ENCODE data around the gene NAGA.

The NAGA gene

GRCh38 chr22:42069801-42070516, 653 bp downstream of the NAGA start:
- 3% methylated on average over 16 of the region's 19 CpGs for WGBS (ENCODE audit: insufficient coverage)
- CTCF ChIA-PET, result interaction anchor here (0.8 to 1.1 kb wide), 3 partner anchors 15 to 108 kb away, joined by 3 to 6 read pairs (median 3); partner anchors contain the start of gene NDUFA6
- peak in 1 of 3 donors; percentile 17 for DNase-seq
- Histone ChIP-seq H3K9me3 (ENCODE audit: control extremely low read depth in 1 of 5, control insufficient read depth in 4 of 5, insufficient read depth in 2 of 5, low read depth in 1 of 5, low read length in 4 of 5) (no peaks in the 10 kb centered on the region), H3K36me3 (ENCODE audit: control insufficient read depth in 4 of 4, insufficient read depth in 4 of 4, low read length in 3 of 4) (peaks cover 2 to 38% (median 20%) of the 10 kb centered on the region in 4 experiments), H3K27me3 (replicated peaks in 2 of 5; ENCODE audit: control insufficient read depth in 4 of 5, insufficient read depth in 5 of 5, low read length in 4 of 5) (no peaks in the 10 kb centered on the region), H3K4me3 (ENCODE audit: control insufficient read depth in 1 of 7, extremely low read depth in 1 of 7, insufficient read depth in 4 of 7, low read depth in 2 of 7, low read length in 6 of 7) (peak overlapping the region; percentile 20 to 84 (median 62)), H3K4me1 (ENCODE audit: control extremely low read depth in 1 of 4, control insufficient read depth in 4 of 4, insufficient read depth in 4 of 4, low read length in 3 of 4) (peaks cover 5 to 37% (median 28%) of the 10 kb centered on the region in 4 experiments), H3K27ac (ENCODE audit: insufficient read depth in 1 of 2, low read depth in 1 of 2, low read length in 2 of 2, poor library complexity in 1 of 2, severe bottlenecking in 2 of 2) (peak overlapping the region; percentile 9 to 79)
- POLR2A ChIA-PET, result interaction anchor here (0.6 kb wide), 1 partner anchor 545 kb away, joined by 3 read pairs; the partner anchor contains the start of gene POLDIP3

DNA sequence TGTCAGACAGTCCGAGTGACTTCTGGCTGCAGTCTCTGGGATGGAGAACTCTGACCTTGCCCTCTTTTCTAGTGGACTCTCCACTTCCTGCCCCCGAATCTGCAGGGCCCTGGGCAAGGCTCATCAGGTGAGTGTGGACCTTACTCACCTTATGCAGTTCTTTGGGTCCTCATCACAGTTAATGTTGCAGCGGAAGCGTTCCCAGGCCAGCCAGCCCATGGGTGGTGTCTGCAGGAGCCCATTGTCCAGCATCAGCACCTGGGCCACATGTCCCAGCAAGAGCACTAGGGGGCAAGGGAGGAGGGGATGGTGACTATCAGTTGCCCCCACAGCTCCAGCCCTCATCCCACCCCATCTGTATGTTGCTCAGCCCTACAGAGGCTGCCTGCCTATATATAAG, 2.3 kb downstream of the NAGA start:
- no peak overlapping the region for H3K4me3 ChIP-seq (ENCODE audit: control insufficient read depth in 1 of 7, extremely low read depth in 1 of 7, insufficient read depth in 4 of 7, low read depth in 2 of 7, low read length in 6 of 7)
- 100% methylated on average over 4 of the region's 4 CpGs for WGBS (ENCODE audit: insufficient coverage)
- DNase-seq, result no peak
- no peaks in the 10 kb centered on the region for H3K27me3 ChIP-seq (replicated peaks in 2 of 5; ENCODE audit: control insufficient read depth in 4 of 5, insufficient read depth in 5 of 5, low read length in 4 of 5)
- no peaks in the 10 kb centered on the region for H3K9me3 ChIP-seq (ENCODE audit: control extremely low read depth in 1 of 5, control insufficient read depth in 4 of 5, insufficient read depth in 2 of 5, low read depth in 1 of 5, low read length in 4 of 5)
- POLR2A ChIA-PET, result no interaction called here
- H3K36me3 ChIP-seq (ENCODE audit: control insufficient read depth in 4 of 4, insufficient read depth in 4 of 4, low read length in 3 of 4), result peaks cover 2 to 42% (median 22%) of the 10 kb centered on the region in 4 experiments
- CTCF ChIA-PET, result no interaction called here
- H3K27ac ChIP-seq (ENCODE audit: insufficient read depth in 1 of 2, low read depth in 1 of 2, low read length in 2 of 2, poor library complexity in 1 of 2, severe bottlenecking in 2 of 2), result no peak overlapping the region
- peaks cover 5 to 23% (median 21%) of the 10 kb centered on the region in 4 experiments for H3K4me1 ChIP-seq (ENCODE audit: control extremely low read depth in 1 of 4, control insufficient read depth in 4 of 4, insufficient read depth in 4 of 4, low read length in 3 of 4)

GRCh38 chr22:42067671-42068251, 2.9 kb downstream of the NAGA start:
- WGBS (ENCODE audit: insufficient coverage), result 89% methylated on average over 12 of the region's 14 CpGs
- Histone ChIP-seq H3K27me3 (replicated peaks in 2 of 5; ENCODE audit: control insufficient read depth in 4 of 5, insufficient read depth in 5 of 5, low read length in 4 of 5) (no peaks in the 10 kb centered on the region), H3K27ac (ENCODE audit: insufficient read depth in 1 of 2, low read depth in 1 of 2, low read length in 2 of 2, poor library complexity in 1 of 2, severe bottlenecking in 2 of 2) (no peak overlapping the region), H3K9me3 (ENCODE audit: control extremely low read depth in 1 of 5, control insufficient read depth in 4 of 5, insufficient read depth in 2 of 5, low read depth in 1 of 5, low read length in 4 of 5) (no peaks in the 10 kb centered on the region), H3K4me3 (ENCODE audit: control insufficient read depth in 1 of 7, extremely low read depth in 1 of 7, insufficient read depth in 4 of 7, low read depth in 2 of 7, low read length in 6 of 7) (no peak overlapping the region), H3K4me1 (ENCODE audit: control extremely low read depth in 1 of 4, control insufficient read depth in 4 of 4, insufficient read depth in 4 of 4, low read length in 3 of 4) (peaks cover 5 to 23% (median 21%) of the 10 kb centered on the region in 4 experiments), H3K36me3 (ENCODE audit: control insufficient read depth in 4 of 4, insufficient read depth in 4 of 4, low read length in 3 of 4) (peaks cover 2 to 45% (median 22%) of the 10 kb centered on the region in 4 experiments)
- CTCF ChIA-PET, result no interaction called here
- DNase-seq, result no peak
- POLR2A ChIA-PET, result no interaction called here

DNA sequence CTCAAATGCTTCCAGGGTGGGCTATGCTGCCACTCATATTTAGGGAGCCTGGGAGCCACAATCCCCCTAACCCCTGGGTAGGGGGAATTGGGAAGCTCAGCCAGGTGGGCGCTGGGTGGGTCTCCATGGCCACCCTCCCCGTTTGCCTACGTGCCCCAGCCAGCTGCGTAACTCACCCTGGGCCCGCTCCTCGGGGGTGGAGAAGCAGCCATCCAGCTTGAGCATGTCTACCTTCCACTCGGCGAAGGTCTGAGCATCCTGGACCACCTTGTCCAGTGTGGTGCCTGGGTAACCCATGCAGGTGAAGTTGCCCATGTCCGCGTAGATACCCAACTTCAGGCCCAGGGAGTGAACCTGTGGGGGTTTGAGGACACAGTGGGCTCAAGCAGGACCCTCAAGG, 3.7 kb downstream of the NAGA start:
- ChIA-PET CTCF (no interaction called here), POLR2A (no interaction called here)
- WGBS (ENCODE audit: insufficient coverage), result 98% methylated on average over 10 of the region's 10 CpGs

GRCh38 chr22:42066126-42066761, 4.4 kb downstream of the NAGA start:
- Histone ChIP-seq H3K4me3 (ENCODE audit: control insufficient read depth in 1 of 7, extremely low read depth in 1 of 7, insufficient read depth in 4 of 7, low read depth in 2 of 7, low read length in 6 of 7) (no peak overlapping the region), H3K27ac (ENCODE audit: insufficient read depth in 1 of 2, low read depth in 1 of 2, low read length in 2 of 2, poor library complexity in 1 of 2, severe bottlenecking in 2 of 2) (no peak overlapping the region), H3K36me3 (ENCODE audit: control insufficient read depth in 4 of 4, insufficient read depth in 4 of 4, low read length in 3 of 4) (peaks cover 2 to 46% (median 30%) of the 10 kb centered on the region in 4 experiments), H3K27me3 (replicated peaks in 2 of 5; ENCODE audit: control insufficient read depth in 4 of 5, insufficient read depth in 5 of 5, low read length in 4 of 5) (no peaks in the 10 kb centered on the region), H3K9me3 (ENCODE audit: control extremely low read depth in 1 of 5, control insufficient read depth in 4 of 5, insufficient read depth in 2 of 5, low read depth in 1 of 5, low read length in 4 of 5) (no peaks in the 10 kb centered on the region), H3K4me1 (ENCODE audit: control extremely low read depth in 1 of 4, control insufficient read depth in 4 of 4, insufficient read depth in 4 of 4, low read length in 3 of 4) (peaks cover 5 to 19% (median 17%) of the 10 kb centered on the region in 4 experiments)
- DNase-seq, result no peak
- WGBS (ENCODE audit: insufficient coverage), result 100% methylated on average over 5 of the region's 7 CpGs
- CTCF ChIA-PET, result interaction anchor here (1.2 kb wide), 1 partner anchor 15 kb away, joined by 3 read pairs; no protein-coding TSS in a partner anchor
- POLR2A ChIA-PET, result no interaction called here

More for the DNA sequence above, 3.7 kb downstream of the NAGA start:
- Histone ChIP-seq H3K27ac (ENCODE audit: insufficient read depth in 1 of 2, low read depth in 1 of 2, low read length in 2 of 2, poor library complexity in 1 of 2, severe bottlenecking in 2 of 2) (no peak overlapping the region), H3K4me3 (ENCODE audit: control insufficient read depth in 1 of 7, extremely low read depth in 1 of 7, insufficient read depth in 4 of 7, low read depth in 2 of 7, low read length in 6 of 7) (no peak overlapping the region), H3K4me1 (ENCODE audit: control extremely low read depth in 1 of 4, control insufficient read depth in 4 of 4, insufficient read depth in 4 of 4, low read length in 3 of 4) (peaks cover 5 to 23% (median 21%) of the 10 kb centered on the region in 4 experiments), H3K9me3 (ENCODE audit: control extremely low read depth in 1 of 5, control insufficient read depth in 4 of 5, insufficient read depth in 2 of 5, low read depth in 1 of 5, low read length in 4 of 5) (no peaks in the 10 kb centered on the region), H3K36me3 (ENCODE audit: control insufficient read depth in 4 of 4, insufficient read depth in 4 of 4, low read length in 3 of 4) (peaks cover 2 to 46% (median 28%) of the 10 kb centered on the region in 4 experiments), H3K27me3 (replicated peaks in 2 of 5; ENCODE audit: control insufficient read depth in 4 of 5, insufficient read depth in 5 of 5, low read length in 4 of 5) (no peaks in the 10 kb centered on the region)
- DNase-seq, result no peak

- H3K27me3 ChIP-seq (replicated peaks in 2 of 5; ENCODE audit: control insufficient read depth in 4 of 5, insufficient read depth in 5 of 5, low read length in 4 of 5), result no peaks in the 10 kb centered on the region
- no peak for DNase-seq
- no peaks in the 10 kb centered on the region for H3K9me3 ChIP-seq (ENCODE audit: control extremely low read depth in 1 of 5, control insufficient read depth in 4 of 5, insufficient read depth in 2 of 5, low read depth in 1 of 5, low read length in 4 of 5)
- H3K27ac ChIP-seq (ENCODE audit: insufficient read depth in 1 of 2, low read depth in 1 of 2, low read length in 2 of 2, poor library complexity in 1 of 2, severe bottlenecking in 2 of 2), result no peak overlapping the region
- H3K4me3 ChIP-seq (ENCODE audit: control insufficient read depth in 1 of 7, extremely low read depth in 1 of 7, insufficient read depth in 4 of 7, low read depth in 2 of 7, low read length in 6 of 7), result no peak overlapping the region
- POLR2A ChIA-PET, result no interaction called here
- peaks cover 5 to 13% (median 11%) of the 10 kb centered on the region in 4 experiments for H3K4me1 ChIP-seq (ENCODE audit: control extremely low read depth in 1 of 4, control insufficient read depth in 4 of 4, insufficient read depth in 4 of 4, low read length in 3 of 4)
- H3K36me3 ChIP-seq (ENCODE audit: control insufficient read depth in 4 of 4, insufficient read depth in 4 of 4, low read length in 3 of 4), result peaks cover 3 to 53% (median 37%) of the 10 kb centered on the region in 4 experiments
- CTCF ChIA-PET, result interaction anchor here (1.1 to 1.2 kb wide), 2 partner anchors 14 to 38 kb away, joined by 3 to 4 read pairs; no protein-coding TSS in a partner anchor
- 96% methylated on average over 13 of the region's 13 CpGs for WGBS (ENCODE audit: insufficient coverage)
Measured at GRCh38 chr22:42065438-42066125, 5.0 kb downstream of the NAGA start.
